HG02973 (cell line): Measurements from ENCODE around the gene CD164L2.

ENCODE experiments used
- ATAC-seq: cut with Tn5 transposase; IDR thresholded peaks from one replicate; pipeline ENCODE4 v1.9.1; 2021; ENCODE audit warnings: moderate library complexity; ENCODE audit not compliant: unreplicated experiment

CD164L2 gene

DNA sequence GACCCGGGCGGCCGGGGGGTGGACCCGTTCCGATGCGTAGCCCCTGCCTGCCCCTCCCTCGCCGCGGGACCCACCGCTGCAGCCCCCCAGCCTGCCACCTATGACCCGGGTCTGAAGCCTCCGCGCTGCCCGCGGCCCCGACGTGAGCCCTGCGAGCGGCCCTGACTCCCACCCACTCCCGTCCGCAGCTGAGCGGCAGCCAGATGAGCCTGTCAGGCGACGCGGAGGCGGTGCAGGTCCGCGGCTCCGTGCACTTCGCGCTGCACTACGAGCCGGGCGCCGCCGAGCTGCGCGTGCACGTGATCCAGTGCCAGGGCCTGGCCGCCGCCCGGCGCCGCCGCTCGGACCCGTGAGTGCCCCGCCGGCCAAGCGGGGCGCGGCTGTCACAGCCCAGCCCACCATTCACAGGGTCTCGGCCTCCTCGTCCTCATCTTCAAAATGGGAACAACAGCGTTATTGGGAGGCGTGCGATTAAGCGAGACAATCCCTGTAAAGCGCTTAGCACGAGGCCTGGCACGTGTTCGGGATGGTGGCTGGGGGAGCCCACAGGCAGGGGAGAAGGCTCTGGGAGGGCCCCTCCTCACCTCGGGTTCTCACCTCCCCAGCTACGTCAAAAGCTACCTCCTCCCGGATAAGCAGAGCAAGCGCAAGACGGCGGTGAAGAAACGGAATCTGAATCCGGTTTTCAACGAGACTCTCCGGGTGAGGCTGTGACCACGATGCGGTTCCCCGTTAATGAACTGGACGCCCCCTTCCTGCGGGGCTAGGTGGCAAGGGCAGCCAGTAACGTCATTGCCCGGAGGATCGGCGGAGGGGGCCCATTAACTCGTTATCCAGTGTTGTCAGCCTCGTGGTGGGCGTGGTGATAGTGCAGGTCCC lies 33.1 kb downstream of the CD164L2 start:
- ATAC-seq, result no peak

DNA sequence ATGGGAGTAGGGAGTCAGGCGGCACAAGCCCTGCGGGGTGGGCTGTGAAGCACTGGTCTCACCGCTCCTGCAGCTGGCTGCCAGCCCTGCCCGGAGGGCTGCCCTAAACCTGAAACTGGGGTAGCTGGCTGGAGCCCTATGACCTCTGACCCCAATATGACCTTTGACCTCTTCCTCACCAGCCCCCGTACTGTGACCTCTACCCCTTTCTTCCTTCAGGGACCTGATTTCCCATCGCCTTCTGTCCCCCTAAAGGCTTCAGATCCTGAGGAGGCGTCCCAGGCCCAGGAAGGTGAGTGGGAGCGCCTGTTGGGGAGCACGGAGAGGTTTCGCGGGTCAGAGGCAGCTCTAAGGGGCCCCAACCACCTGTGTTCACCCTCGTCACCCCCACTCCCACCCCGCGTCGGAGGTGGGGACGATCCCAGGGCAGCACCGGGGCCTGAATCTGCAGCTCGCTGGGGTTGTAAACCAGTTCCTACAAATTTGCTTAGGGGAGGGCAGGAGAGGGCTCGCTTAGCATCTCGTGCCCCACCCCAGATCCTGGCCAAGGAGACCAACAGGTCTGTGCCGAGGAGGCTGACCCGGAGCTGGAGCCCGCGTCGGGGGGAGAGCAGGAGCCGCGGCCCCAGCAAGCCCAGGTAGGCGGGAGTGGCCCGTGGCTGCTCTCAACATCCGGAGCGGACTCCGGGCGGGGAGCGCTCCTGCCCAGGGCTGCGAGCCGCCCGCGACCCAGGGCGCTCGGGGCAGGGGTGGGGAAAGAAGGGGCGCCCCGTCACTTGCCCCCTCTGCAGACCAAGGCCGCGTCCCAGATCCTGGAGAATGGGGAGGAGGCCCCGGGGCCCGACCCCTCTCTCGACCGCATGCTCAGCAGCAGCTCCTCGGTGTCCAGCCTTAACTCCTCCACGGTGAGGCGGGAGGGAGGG lies 34.0 kb downstream of the CD164L2 start:
- ATAC-seq, result no peak

GRCh38 chr1:27346991-27347624 lies 36.0 kb downstream of the CD164L2 start:
- no peak for ATAC-seq

DNA sequence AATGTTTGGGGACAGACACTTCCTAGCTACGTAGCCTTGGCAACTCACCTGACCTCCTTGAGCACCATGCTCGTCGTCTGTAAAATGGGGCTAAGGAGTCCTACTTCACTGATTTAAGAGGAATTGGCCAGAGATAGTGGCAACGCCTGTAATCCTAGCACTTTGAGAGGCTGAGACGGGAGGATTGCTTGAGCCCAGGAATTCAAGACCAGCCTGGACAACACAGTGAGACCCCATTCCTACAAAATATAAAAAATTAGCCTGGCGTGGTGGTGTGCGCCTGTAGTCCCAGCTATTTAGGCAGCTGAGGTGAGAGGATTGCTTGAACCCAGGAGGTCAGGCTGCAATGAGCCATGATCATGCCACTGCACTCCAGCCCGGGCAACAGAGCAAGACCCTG lies 36.8 kb downstream of the CD164L2 start:
- ATAC-seq, result no peak

GRCh38 chr1:27345272-27345671 lies 37.9 kb downstream of the CD164L2 start:
- ATAC-seq, result no peak

DNA sequence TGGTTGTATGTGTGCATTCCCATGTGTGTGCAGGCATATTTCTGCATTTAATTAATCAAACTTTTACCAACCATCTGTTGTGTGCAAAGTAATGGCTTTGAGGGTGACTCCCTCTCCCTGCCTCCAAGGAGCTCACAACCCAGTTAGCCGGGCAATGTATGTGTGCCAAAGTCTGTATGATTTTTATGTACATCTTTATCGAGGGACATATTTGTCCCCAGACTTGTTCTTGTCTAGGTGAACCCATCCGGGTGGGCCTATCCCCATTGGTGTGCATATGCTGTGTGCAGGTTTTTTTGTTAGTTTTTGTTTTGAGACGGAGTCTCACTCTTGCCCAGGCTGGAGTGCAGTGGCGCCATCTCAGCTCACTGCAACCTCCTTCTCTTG lies 39.5 kb downstream of the CD164L2 start:
- ATAC-seq, result no peak

GRCh38 chr1:27342778-27343638 lies 40.1 kb downstream of the CD164L2 start:
- ATAC-seq, result no peak

GRCh38 chr1:27342391-27342777 lies 40.7 kb downstream of the CD164L2 start:
- no peak for ATAC-seq

DNA sequence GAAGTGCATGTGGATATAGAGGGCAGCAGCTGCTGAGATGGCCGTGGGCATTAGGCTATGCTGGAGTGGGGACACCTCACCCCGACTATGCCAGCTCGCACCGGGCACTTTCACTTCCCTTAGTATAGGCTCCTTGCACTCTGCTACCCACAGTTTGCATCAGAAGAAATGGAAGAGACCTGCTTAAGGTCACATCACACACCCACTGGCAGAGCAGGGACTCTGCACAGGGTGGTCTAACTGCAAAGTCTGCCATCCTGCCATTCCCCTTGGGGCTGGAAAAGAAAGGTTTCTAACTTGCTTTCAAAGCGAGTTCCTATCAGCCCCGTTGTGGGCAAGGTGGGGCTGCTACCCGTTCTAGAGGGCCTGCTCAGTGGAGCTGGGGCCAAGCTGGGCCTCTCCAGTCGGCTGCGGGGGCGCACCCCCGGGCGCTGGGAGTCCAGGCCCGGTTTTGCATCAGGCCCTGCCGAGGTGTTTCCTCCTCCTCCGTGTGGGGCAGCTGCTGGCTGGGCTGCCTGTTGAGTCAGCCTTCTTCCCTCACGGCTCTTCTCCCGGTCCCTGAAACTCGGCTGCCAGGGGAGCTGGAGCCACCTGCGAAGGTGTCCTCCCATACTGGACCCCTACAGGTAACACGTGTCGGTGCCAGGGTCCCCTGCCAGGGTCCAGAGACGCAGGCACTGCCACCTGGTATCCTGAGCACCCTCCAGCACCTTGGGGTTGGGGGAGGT lies 41.4 kb downstream of the CD164L2 start, which contains the start of gene SYTL1:
SYTL1 (plus strand) TSS at position 498 of the 728 bp plus-strand sequence. CDS start 3,313 bp downstream, outside the sequence.
- no peak for ATAC-seq

DNA sequence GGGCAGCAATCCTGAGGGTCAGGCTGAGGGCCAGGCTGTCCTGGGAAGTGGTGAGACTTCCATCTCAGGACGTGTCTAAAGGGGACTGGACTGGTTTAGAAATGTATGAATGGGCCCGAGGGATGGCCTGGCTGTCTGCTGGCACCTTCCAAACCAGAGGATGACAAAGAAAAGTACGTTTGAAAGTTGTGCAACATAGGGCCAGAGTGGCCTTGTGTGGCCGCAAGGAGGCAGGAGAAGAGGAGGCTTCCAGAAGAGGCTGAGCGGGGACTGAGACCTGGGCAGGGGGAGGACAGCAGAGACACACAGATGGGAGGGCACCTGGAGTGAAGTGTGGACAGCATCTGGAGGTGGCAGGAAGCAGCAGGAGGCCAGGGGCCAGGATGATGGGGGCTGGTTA lies 43.9 kb downstream of the CD164L2 start:
- no peak for ATAC-seq

DNA sequence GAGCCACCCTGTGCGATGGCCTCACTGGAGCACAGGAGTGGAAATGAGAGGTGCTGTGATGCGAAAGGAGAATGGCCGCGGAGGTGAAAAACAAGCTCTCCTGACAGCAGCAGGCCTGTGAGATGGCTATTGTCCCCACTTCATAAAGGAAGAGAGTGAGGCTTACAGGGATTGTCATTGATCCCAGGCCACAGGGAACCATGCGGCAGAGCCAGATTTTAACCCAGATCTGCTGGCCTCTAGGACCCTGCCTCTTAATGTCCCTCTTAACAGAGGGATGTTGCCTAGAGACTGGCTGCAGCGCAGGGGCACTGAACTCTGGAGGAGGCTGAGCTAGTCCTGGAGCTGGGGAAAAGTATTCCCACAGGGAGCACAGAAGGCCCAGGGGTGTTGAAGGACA lies 44.4 kb downstream of the CD164L2 start:
- no peak for ATAC-seq

- no peak for ATAC-seq
Observed at GRCh38 chr1:27336756-27337155, 46.4 kb downstream of the CD164L2 start.

DNA sequence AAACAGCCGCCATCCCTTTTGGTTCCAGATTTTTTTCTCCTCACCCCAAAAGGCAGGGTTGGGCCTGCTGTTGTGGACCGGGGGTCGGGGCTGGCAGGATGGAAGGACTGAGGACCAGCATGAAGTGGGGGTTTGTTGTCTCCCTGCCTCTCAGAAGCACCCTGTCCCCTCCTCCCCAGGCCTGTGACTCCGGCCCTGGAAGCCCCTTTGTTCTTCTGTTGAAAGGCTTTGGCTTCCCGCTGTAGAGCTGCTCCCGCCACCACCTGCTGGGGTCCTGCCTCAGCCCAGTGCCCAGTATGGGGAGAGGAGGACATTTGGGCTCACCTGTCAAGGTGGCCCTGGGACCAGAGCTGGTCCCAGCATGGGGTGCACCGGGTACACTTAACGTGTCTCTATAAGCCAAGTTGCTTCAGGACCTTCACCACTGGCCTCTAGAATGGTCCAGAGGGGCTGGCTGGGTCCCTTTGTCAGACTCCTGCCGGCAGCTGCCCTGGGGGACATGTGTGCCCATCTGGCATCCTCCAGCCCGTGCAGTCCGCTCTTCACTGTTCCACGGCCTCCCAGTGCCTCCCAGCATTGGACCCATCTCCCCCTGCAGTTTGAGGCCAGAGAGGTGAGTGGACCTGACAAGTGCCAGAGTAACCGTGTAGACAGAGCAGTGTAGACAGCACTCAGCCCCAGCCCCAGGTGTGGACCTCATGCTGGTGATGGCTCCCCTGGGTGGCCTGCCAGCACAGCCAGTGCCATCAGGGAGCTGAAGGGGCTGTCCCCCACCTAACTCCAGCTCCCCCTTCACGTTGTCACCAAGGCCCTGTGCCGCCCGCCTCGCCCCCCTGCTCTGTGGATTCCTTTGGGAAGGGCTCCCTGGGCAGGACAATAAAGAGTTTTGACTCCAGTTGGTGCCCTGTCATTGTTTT lies 47.4 kb downstream of the CD164L2 start:
- ATAC-seq, result no peak

DNA sequence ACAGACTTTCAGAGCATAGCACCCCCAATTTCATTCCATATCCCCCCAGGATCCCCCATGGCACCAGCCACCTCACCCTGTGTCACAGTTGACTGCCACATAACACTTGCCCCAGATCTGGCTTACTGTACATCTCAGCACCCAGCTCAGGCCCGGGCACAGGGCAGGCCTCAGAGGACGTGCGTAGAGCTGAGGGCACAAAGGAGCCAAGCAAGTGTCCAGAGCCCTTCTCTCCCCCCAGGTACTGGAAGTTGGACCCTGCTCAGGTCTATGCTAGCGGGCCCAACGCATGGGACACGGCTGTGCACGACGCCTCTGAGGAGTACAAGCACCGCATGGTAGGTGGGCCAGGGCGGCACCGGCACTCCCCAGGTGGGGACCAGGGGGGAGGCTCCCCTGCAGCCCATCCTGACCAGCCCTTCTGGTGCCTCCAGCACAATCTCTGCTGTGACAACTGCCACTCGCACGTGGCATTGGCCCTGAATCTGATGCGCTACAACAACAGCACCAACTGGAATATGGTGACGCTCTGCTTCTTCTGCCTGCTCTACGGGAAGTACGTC lies 49.3 kb downstream of the CD164L2 start:
- no peak for ATAC-seq

- ATAC-seq, result no peak
Observed at GRCh38 chr1:27332536-27333281, 50.4 kb downstream of the CD164L2 start.

GRCh38 chr1:27331922-27332321 lies 51.2 kb downstream of the CD164L2 start:
- ATAC-seq, result no peak

- no peak for ATAC-seq
Observed at GRCh38 chr1:27331426-27331825, 51.7 kb downstream of the CD164L2 start.

DNA sequence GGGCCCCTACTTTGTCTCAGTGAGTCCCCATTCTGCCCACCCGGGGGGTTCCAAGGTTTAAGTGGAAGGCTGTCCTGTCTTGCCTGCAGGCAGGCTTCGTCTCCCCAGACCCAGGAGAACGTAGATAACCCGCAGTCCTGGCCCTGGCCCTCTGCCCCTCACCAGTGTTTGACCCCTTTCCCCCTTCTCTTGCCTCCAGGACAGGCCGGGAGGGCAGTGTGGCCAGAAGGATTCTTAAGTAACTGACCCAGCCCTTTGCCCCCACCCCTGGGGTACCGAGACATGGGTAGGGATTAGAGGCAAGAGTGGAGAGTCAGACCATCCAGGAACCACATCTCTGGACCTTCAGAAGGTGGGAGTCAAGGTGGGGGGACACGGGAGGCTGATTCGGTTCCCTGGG lies 52.3 kb downstream of the CD164L2 start:
- ATAC-seq, result no peak
